HG03103 (cell line): ENCODE measurements around the gene ZFYVE19.

ENCODE experiments used
- ATAC-seq: cut with Tn5 transposase; IDR thresholded peaks from one replicate; pipeline ENCODE4 v1.9.1; 2021; ENCODE audit warnings: low read depth; ENCODE audit not compliant: unreplicated experiment

Gene ZFYVE19

DNA sequence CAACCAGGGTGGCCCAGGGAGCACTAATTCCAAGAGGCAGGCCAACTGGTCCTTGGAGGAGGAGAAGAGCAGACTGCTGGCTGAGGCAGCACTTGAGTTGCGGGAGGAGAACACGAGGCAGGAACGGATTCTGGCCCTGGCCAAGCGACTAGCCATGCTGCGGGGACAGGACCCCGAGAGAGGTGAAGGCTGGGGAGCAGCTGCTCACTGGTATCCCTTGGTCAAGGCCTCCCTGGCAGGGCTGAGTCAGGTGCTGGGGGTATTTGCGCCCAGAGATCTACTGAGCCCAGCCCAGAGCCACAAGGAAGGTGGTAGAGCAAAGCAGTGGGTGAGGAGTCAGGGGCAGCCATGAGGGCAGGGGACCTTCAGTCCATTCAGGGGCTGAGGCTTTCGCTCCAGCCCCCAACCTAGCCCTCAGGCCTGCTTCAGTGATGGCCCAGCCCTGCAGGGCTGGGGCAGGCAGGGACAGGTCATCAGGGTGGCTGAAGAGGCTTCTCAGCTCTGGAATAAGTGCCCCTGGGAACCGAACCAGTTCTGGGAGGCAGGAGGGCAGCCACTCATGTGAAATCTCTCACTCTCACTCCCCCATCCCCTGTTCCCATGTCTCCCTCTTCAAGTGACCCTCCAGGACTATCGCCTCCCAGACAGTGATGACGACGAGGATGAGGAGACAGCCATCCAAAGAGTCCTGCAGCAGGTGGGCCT is 6.0 kb downstream of the ZFYVE19 start:
- no peak for ATAC-seq

DNA sequence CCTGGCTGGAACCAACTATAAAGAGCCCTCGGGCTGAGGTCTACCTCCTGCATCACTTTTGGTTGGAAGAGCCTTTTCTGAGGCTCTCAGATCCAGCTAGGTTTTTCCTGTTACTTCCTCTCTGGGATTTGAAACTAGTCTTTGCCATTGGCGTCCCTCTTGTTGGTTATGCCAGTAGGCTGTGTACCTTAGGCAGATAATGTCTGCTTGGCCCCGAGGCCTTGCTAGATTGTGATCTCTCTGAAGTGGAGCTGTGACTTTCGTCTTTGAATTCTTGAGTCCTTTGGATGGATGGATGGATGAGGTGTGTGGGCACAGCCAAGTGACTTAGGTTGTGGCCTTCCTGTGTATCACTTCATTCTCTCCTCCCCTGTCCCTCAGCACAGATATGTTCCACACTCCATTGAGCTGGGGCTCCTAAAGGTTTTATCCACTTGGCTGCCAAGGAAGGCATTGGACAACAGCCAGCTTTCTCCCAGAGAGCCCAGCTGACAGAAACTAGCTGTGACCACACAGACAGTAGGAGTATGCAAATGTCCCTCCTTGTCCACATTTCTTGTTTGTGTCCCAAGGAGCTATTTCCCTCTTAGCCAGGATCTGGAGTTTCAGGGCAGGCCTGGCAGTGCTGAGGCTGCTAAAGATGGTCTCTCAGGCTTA is 8.3 kb downstream of the ZFYVE19 start:
- no peak for ATAC-seq

DNA sequence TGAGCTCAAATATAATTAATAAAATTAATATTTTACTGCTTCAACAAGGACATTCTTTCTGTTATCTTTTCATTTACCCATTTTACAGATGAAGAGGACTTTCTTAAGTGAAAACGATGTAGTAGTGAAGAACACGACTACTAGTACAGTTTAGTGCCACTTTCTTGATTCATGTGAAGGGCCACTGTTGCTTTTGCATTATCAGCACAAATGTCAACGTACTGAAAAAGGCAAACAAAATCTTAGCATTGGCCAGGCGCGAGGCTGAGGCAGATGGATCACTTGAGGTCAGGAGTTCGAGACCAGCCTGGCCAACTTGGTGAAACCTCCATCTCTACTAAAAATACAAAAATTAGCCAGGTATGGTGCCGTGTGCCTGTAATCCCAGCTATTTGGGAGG is 12.2 kb downstream of the ZFYVE19 start:
- ATAC-seq = no peak

DNA sequence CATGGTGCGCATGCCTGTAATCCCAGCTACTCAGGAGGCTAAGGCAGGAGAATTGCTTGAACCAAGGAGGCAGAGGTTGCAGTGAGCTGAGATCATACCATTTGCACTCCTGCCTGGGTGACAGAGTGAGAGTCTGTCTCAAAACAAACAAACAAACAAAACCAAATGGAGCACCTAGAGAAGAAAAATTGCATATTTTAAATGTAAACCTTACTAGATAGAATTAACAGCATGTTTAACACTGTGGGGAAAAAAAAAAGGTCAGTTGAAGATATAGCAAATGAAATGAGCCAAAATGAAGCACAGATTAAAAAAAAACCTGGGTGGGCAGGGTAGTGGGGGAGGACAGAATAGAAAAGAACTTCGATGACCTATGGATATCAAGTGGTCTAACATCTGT is 14.3 kb downstream of the ZFYVE19 start:
- no peak for ATAC-seq

DNA sequence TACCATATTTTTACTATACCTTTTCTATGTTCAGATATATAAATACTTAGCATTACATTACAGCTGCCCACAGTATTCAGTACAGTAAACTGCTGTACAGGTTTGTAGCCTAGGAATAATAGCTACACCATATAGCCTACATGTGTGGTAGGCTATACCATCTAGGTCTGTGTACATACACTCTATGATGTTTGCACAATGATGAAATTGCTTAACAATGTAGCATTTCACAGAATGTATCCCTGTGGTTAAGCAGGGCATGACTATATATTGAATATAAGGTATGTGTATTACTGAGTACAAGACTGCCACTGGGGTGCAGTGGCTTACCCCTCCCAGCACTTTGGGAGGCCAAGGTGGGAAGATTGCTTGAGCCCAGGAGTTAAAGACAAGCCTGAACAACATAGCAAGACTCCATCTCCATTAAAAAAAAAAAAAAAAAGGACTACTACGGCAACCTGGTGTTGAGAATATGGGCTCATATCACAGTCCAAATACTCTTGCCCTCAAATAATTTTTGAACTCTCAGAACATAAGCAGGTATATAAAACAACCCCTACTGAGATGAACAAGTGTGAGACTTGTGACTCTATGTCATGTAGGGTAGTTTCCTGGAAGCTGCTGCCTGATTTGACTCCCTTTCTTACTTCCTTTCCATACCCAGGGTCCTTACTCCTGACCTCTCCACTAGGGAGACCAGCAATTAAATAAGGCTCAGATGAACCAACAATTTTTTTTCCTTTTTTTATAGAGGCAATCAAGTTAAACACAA is 16.9 kb downstream of the ZFYVE19 start:
- ATAC-seq = no peak

DNA sequence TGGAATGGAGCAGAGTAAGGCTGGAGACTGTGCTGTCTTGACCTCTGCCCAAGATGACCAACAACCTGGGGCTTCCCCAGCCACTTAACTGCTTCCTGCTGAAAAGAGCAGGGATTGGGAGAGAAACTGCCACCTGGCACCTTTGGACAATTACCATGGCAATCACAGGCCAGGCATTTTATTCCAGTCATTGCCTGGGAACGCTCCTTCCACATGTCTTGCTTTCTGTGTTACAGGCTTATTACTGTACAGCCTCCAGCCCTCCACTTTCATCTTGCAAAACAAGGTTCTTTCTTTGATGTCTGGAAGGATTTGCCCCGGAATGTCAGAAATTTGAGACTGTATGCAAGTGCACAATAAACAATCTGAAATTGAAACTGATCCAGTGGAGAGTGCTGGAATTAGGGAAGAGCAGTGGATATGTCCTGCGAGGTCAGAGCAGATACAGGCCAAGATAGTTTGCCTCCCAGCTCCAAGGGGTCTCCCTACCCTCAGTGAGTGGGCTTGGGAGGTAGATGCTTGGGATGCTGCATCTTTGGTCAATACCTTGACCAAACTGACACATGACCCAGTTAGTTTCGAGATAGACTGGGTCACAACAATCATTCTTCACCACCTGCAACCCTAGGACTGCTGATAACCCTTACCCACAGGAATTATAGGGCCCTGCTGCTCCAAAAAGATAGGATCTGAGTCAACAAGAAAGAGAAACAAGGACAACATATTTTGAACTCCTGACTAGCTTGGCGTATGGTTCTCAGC is 19.0 kb downstream of the ZFYVE19 start:
- no peak for ATAC-seq

DNA sequence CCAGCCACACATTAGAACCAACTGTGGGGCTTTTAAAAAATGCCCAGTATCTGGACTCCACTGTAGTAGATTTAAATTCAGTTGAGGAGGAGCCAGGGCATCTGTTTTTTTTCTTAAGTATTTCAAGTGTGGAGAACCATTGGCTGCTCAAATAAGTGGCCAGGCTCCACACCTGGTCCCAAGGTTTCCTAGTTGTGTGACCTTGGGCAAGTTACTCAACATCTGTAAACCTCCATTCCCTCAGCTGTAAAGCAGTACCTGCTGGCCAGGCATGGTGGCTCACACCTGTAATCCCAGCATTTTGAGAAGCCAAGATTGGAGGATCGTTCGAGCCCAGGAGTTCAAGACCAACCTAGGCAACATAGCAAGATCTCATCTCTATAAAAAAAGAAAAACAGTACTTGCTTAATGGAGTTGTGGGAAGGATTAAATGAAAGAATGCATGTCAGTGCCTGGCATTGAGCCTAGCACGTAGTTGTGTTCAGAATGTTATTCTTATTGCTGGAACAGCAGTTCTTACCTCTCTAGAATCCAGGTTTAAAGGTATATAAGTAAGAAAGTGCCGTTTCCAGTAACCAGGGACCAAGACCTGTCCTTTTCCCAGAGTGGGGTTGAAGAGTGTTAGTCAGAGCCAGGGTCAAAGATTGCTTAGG is 19.7 kb downstream of the ZFYVE19 start:
- ATAC-seq = no peak

DNA sequence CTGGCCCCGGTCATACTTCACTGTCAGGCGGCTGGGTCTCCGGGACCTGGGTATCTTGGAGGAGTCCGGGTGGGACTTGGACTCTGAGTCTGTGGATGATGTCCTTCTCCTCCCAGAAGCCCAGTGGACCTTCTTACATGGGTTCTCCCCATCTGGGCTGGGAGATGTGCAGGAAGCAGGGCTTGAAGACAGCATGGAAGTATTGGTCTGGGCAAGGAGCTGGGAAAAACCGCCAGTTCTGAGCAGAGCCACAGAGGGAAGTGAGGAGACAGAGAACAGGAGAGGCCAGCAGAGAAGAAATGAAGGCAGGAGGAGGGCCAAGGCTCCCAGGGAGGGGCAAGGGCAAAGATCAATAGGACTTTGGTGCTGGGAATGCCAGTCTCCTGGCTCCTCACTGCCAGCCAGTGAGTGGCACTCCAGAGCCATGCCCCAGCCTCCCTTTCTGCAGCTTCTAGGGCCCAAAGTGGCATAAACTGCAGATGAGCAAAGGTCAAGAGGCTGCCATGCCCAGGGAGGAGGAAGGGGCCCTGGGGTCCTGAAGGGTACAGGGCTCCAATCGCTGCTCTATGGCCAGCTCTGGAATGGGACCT is 21.7 kb downstream of the ZFYVE19 start, which contains the start of gene PPP1R14D:
TSS of gene PPP1R14D (minus strand) at position 262 of the 590 bp plus-strand sequence. CDS start at position 195, 67 bp downstream.
- ATAC-seq = no peak

DNA sequence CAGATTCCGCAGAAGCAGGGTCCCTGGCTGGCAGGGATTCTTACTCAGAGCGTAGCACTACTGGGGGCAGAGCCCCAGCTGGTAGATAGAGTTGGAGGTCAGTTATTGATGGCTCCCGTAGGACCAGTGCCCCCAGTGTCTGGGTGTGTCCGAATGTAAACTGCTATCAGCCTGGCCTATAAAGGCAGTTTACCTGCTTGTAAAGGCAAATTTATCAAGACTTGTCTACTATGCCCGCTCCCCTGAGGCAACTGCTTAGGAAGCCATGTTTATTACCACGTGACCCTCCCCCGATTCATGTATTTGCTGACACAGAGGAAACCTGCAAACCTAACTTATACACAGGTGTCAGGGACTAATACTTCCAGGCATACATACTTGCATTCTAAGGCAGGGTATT is 22.2 kb downstream of the ZFYVE19 start:
- ATAC-seq = no peak

DNA sequence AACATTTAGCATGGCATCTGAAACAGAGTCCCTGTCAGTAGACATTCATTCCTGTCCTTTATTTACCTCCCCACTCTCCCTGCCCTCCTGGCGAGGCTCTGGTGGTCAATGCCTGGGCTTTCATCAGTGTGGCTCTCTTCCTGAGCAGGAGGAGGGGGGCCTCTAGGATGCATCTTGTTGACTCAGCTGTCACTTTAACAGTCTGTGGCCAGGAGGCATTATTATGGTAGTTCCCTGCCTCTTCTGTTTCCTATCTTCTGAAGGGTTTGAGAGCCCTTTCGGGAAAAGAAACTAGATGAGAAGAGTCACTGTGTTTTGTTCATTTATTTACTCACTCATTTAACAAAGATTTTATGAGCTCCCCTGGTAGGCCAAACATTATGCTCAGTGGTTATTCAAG is 24.0 kb downstream of the ZFYVE19 start:
- ATAC-seq = no peak

DNA sequence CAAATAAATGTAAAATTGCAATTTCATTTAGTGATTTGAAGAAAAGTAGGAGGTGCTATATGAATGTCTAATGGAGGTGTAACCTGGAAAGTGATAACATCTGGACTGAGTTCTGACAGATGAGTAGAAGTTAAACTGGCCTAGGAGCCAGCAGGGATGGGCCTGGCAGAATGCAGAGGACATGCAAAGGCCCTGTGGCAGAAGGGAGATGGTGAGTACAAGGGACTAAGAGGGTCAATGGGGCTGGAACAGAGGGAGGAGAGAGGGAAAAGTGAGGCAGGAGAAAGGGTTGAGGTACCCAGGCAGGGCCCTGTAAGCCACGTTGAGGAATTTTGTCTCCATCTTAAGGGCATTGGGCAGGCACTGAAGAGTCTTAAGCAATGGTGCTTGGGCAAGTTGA is 25.0 kb downstream of the ZFYVE19 start:
- ATAC-seq = no peak

DNA sequence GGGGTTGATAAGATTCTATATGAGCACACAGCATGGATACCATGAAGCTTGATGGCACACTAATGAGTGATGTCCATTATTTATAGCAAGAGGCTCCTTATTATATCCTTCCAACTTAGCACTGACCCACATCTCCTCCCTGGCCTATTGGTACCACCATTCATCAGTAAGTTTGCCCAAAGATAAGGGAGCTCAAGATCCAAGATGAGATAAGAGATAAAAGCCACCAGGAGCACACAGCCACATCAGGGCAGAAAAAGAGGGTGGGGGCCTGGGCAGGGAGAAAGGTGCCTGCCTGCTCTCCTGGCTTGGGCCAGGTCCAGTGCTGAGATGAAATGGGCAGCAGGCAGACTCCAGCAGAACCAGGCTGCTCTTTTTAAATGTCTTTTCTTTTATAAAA is 26.0 kb downstream of the ZFYVE19 start:
- ATAC-seq = no peak

DNA sequence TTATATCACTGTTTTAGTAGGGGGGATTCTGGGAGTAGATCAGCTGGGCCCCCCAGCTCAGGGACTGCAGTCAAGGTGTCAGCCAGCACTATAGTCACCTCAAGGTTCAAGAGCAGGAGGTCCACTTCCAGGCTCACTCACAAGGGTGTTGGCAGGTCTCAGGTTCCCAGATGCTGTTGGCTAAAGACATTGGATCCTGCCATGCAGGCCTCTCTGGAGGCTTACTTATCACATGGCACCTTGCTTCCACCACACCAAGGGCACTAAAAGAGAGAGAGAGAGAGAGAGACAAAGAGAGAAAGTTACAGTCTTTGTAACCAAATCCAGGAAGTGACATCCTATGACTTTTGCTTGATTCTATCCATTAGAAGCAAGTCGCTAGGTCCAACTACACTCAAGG is 29.1 kb downstream of the ZFYVE19 start:
- no peak for ATAC-seq

DNA sequence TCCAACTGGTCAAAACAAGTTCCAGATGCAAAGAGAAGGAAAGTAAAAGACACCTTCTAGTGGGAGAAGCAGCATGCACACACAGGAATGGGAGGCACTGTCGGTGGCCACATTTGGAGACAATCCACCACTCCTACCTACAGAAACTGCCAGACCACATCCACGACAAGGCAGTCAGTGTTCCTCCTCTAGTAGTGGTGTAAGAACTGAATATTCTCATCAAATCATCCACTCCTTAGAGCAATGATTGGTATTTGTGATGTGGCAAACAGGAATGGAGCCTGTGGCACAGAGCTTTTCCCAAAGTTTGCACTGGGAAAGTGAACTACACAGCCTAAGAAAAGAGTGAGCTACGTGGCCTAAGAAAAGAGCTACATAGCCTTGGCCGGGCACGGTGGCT is 31.9 kb downstream of the ZFYVE19 start:
- no peak for ATAC-seq

DNA sequence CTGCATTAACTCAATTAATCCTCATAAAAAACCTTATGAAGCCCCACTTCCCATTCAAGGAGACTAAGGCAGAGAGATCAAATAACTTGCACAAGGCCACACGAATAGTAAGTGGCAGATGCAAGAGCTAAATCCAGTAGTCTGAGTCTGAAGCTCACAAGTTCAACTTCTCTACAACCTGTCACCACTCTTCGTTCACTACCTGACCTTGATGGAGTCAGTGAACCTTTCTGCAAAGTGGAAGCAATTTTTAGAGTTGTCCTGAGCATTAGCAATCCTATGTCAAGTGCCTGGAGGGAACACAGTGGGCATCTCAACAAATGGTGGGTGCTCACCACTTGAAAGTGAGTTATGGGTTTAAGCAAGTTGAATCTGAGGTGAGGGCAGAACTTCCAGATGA is 34.9 kb downstream of the ZFYVE19 start:
- ATAC-seq = no peak

DNA sequence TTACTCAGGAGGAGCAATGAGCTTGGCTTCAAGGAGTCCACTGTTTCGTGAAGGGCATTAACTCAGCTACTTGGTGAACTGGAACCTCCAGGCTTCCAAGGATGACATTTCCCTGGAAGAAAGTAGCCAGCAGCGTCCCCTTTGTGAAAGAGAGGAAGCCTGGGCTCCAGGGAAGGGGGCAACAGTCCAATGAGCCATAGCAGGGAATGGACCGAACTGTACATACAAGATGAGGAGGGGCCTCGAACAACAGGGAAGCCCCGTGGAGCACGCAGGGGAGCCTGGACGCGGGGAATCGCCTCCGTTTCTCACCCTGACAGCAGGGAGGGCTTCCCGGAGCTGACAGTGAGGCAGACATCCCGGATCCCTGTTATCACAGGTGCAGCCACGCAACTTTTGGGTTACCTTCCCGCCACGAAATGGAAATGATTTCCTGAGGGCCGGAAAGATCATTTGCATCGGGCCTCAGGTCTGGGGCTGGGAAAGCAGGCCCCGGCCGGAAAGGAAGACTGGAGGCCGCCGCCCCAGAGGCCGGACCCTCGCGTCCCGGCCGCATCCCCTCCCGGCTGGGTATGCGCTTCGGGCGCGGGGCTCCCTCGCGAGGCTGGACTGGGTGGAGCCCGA is 36.5 kb downstream of the ZFYVE19 start:
- no peak for ATAC-seq

DNA sequence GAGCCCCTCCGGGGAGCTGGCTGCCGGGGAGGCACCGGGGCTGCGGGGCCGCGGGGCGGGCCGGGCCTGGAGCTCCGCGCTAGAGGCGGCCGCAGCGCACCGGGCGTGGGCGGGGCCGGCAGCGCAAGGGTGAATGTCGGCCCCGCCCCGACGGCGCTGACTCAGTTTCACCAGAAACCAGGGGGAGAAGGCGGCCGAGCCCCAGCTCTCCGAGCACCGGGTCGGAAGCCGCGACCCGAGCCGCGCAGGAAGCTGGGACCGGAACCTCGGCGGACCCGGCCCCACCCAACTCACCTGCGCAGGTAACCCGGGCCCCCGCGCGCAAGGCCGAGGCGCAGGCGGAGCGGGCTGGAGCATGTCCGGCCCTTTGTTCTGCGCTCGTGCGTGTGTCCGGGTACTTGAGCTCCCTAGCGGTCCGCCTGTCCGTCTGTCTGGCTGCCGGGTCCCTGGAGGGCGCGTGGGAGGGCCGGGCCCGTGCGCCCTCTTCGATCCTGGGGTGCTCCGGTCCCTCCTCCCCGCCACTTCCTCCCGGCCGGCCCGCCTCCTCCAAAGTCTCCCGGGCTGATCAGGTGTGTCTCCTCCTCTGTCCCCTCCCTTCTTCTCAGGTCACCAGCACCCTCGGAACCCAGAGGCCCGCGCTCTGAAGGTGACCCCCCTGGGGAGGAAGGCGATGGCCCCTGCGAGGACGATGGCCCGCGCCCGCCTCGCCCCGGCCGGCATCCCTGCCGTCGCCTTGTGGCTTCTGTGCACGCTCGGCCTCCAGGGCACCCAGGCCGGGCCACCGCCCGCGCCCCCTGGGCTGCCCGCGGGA is 37.2 kb downstream of the ZFYVE19 start, which contains the start of gene SPINT1:
TSS of gene SPINT1 (plus strand) at position 164 of the 811 bp plus-strand sequence. CDS start at position 671, 507 bp downstream.
- ATAC-seq = no peak

DNA sequence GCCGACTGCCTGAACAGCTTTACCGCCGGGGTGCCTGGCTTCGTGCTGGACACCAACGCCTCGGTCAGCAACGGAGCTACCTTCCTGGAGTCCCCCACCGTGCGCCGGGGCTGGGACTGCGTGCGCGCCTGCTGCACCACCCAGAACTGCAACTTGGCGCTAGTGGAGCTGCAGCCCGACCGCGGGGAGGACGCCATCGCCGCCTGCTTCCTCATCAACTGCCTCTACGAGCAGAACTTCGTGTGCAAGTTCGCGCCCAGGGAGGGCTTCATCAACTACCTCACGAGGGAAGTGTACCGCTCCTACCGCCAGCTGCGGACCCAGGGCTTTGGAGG is 37.8 kb downstream of the ZFYVE19 start:
- no peak for ATAC-seq

DNA sequence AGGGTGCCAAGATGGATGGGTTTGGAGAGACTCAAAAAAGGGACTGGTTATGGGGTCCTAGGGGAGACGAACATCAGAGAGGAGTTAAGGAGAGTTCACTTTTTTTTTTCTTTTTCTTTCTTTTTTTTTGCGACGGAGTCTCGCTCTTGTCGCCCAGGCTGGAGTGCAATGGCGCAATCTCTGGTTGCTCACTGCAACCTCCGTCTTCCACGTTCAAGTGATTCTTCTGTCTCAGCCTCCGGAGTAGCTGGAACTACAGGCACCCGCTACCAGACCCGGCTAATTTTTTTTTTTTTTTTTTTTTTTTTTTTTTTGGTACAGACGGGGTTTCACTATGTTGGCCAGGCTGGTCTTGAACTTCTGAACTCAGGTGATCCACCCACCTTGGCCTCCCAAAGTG is 38.1 kb downstream of the ZFYVE19 start:
- ATAC-seq = no peak
